Measurements from ENCODE around the gene RYK.

- TF ChIP-seq CTCF (IDR thresholded peaks at IDR 0.05) (no peak), EZH2phosphoT487 (IDR thresholded peaks at IDR 0.05) (no peak), EZH2 (IDR thresholded peaks at IDR 0.05) (no peak)
Measured at GRCh38 chr3:134190250-134190649, 60.4 kb downstream of the RYK start.
